HG03575 (cell line): ENCODE results near the gene SENP1.

Experiments used
- ATAC-seq: cut with Tn5 transposase; IDR thresholded peaks from one replicate; pipeline ENCODE4 v1.9.1; 2021; ENCODE audit not compliant: unreplicated experiment, insufficient number of reproducible peaks, low FRiP score; ENCODE audit errors: extremely low read depth

SENP1 gene

GRCh38 chr12:48007206-48007605 lies 98.7 kb downstream of the SENP1 start:
- no peak for ATAC-seq

GRCh38 chr12:48005750-48006021 lies 100.2 kb downstream of the SENP1 start:
- no peak for ATAC-seq

GRCh38 chr12:48005001-48005749 lies 100.7 kb downstream of the SENP1 start:
- ATAC-seq = no peak

GRCh38 chr12:48004053-48004941 lies 101.6 kb downstream of the SENP1 start, which contains the start of gene COL2A1:
Gene COL2A1, minus strand, starts transcription at chr12:48004476. Its CDS starts 155 bp downstream, at chr12:48004321.
- ATAC-seq = no peak

GRCh38 chr12:48003226-48004052 lies 102.4 kb downstream of the SENP1 start:
- no peak for ATAC-seq

GRCh38 chr12:48002773-48003218 lies 103.1 kb downstream of the SENP1 start:
- no peak for ATAC-seq

- ATAC-seq = no peak
Observed at GRCh38 chr12:48002414-48002730, 103.5 kb downstream of the SENP1 start.

- ATAC-seq = no peak
Observed at GRCh38 chr12:48001505-48002413, 104.1 kb downstream of the SENP1 start.

GRCh38 chr12:48000878-48001504 lies 104.9 kb downstream of the SENP1 start:
- ATAC-seq = no peak

GRCh38 chr12:47999816-48000215 lies 106.1 kb downstream of the SENP1 start:
- no peak for ATAC-seq

GRCh38 chr12:47997321-47997720 lies 108.6 kb downstream of the SENP1 start:
- ATAC-seq = no peak

- ATAC-seq = no peak
Observed at GRCh38 chr12:47995981-47996401, 109.9 kb downstream of the SENP1 start.

- ATAC-seq = no peak
Observed at GRCh38 chr12:47993491-47993890, 112.4 kb downstream of the SENP1 start.
